Upper lobe of left lung (tissue), 4 donors: ENCODE measurements around the gene TUT7.

Experiments used
- CTCF ChIP-seq, 6 experiments: fragments of 450-650 bp in 4 of 6; fragments of 200-600 bp in 2 of 6; sonication (generic) in 2 of 6; IDR thresholded peaks; one replicate each; pipeline ENCODE4 v1.5.1; 2016 to 2019; ENCODE audit warnings: antibody characterized with exemption in 6 of 6
- EP300 ChIP-seq, 4 donors: sonication (generic); formaldehyde crosslinking; IDR thresholded peaks; one replicate each; pipeline ENCODE4 v1.5.1; 2017; ENCODE audit warnings: antibody characterized with exemption in 4 of 4, control low read depth in 2 of 4
- POLR2A ChIP-seq, 4 donors: fragments of 450-650 bp; IDR thresholded peaks; one replicate each; pipeline ENCODE4 v1.5.1; 2016 to 2017; ENCODE audit warnings: antibody characterized with exemption in 4 of 4, mild to moderate bottlenecking in 2 of 4
- POLR2AphosphoS5 ChIP-seq, 2 donors: sonication (generic); formaldehyde crosslinking; IDR thresholded peaks; one replicate each; pipeline ENCODE4 v1.5.1; 2017; ENCODE audit warnings: antibody characterized with exemption in 2 of 2

DNA sequence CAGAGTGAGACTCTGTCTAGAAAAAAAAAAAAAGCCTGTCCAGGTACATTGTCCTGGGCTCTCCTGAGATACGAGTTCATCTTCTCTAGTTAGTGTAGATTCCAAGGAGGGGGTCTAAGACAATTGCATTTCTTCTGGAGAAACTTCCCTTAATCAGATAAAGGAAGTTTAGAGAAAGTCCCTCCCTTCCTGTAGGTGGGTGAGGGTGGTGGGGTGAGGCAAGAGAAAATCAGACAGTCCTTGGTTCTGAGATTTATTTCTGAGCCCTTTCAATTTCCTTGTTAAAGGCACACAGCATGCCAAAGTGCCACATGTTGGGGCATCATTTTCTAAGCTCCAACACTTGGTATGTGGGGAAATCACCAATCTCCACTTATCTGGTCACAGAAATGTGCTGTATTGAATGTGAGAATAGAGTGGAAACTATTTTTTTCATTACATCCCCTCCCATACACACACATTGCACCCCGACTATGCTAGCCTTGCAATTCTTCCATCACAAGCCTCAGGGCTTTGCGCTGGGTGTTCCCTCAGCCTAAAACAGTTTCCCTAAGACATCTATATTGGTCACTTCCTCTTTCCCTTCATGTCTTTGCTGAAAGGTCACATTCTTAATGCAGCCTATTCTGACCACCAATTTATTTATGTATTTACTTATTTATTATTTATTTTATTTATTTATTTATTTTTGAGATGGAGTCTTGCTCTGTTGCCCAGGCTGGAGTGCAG, 5.1 kb upstream of the TUT7 start:
- TF ChIP-seq CTCF (IDR thresholded peaks at IDR 0.05), result no peak
- no peak for TF ChIP-seq POLR2AphosphoS5 (IDR thresholded peaks at IDR 0.05)
- peak in 1 of 4 donors; percentile 27 for TF ChIP-seq POLR2A (IDR thresholded peaks at IDR 0.05)
- no peak for TF ChIP-seq EP300 (IDR thresholded peaks at IDR 0.05)
